B cell (primary cell): ENCODE measurements around the gene PRMT5.

Experiments used
- EZH2 ChIP-seq: IDR thresholded peaks from 2 replicates; pipeline ENCODE4 v1.6.1; 2012; ENCODE audit warnings: borderline replicate concordance, low read depth, mild to moderate bottlenecking, moderate library complexity, low read length; ENCODE audit not compliant: insufficient read depth, poor library complexity, severe bottlenecking
- TF ChIP-seq, protein P1 (sequence below): fragments of 200-600 bp; IDR thresholded peaks from one replicate; pipeline ENCODE4 v1.8.0; 2022; ENCODE audit warnings: antibody characterized with exemption, mild to moderate bottlenecking

DNA sequence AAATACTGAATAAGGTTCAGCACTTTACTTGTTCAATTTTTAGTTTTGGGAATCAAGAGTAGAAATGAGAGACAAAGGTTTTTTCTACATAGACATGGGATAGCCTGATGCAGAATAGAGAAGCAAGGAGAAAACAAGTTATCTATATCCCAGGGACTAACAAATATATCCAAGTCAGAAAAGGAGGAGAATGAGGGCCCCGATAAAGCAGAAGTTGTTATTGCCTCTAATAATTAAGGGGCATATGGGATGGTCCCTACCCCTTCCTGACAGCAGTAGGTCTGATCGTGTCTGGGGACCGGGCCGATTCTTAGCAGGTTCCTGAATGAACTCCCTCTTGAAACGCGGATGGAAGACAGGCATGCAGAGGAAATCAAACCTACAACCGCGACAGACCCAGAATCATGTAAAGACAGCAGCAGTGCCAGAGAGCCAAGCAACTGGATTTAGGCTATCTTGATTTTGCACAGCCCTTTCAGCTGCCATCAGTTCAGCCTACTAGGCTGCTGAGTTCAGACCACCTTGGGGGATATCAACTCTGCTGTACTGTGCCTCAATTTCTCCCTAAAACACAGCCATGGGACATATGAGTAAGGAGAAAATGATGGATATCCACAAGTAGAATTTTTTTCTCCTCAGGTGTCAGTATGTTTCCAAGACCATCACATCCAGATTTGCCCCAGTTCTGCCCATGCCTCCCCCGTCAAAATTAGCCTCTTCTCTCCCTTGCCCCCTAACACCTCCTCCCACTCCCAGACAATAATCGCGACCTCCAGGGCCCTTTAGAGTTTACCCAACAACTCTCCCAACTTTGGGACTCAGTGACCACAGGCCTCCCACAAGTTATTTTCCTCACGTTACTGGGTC, 706 bp downstream of the PRMT5 start:
- TF ChIP-seq, protein P1, sequence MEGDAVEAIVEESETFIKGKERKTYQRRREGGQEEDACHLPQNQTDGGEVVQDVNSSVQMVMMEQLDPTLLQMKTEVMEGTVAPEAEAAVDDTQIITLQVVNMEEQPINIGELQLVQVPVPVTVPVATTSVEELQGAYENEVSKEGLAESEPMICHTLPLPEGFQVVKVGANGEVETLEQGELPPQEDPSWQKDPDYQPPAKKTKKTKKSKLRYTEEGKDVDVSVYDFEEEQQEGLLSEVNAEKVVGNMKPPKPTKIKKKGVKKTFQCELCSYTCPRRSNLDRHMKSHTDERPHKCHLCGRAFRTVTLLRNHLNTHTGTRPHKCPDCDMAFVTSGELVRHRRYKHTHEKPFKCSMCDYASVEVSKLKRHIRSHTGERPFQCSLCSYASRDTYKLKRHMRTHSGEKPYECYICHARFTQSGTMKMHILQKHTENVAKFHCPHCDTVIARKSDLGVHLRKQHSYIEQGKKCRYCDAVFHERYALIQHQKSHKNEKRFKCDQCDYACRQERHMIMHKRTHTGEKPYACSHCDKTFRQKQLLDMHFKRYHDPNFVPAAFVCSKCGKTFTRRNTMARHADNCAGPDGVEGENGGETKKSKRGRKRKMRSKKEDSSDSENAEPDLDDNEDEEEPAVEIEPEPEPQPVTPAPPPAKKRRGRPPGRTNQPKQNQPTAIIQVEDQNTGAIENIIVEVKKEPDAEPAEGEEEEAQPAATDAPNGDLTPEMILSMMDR = no peak
- no peak for TF ChIP-seq EZH2
